ENCODE data around the gene RPL22L1.
A peak's percentile ranks its signal among the peaks of the same experiment; 100 is the strongest.
"Not testable (repeated sequence)": the region's sequence is repeated elsewhere in the genome, so short reads cannot be mapped to it uniquely, and the experiment has no call there.

Gene RPL22L1

DNA sequence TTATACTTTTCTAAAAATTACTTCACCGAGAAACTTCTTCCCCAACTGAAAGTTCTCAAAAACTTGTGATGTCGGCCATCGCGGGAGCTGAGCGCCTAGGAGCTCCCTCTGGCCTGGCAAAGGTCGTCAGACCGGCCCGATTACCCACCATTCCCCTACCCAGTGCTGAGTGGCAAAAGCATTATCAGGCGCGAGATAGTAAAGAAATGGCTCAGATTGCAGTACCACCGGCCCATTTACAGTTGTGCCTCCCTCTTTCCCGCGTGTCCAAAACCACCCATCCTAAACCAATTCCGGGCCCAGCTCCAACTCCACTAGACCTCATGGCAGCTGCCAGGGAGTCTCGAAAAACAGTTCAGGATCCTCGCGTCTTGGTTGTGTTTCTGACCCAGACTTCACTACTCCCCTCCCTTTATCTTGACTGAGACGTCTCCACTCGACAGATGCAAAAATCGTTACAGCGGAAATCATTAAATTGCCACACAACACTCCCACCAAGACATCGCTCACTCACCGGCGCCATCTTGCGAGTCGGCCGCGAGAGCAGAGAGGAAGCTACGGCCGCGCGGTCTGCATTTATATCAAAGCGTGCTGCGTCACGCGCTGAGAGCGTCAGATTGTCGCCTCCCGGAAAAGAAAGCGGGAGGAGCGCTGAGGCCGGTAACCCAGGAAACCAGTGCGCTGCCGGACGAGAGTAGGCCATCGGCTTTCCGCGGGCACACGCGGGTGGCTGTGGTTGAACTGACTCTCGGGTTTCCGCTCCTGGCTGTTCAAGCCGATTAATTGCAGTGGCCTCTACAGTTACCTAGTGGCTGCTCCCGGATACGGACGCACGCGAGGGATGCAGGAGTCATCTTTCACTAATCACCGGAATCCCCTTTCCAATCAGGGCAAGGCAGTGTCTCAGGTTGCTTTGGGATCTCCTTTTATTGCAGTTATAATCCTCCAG is at the start of gene RPL22L1:
TSS of gene RPL22L1 (minus strand) at position 551 of the 949 bp plus-strand sequence. CDS start at position 523, 28 bp downstream.
- no peak for DNase-seq

DNA sequence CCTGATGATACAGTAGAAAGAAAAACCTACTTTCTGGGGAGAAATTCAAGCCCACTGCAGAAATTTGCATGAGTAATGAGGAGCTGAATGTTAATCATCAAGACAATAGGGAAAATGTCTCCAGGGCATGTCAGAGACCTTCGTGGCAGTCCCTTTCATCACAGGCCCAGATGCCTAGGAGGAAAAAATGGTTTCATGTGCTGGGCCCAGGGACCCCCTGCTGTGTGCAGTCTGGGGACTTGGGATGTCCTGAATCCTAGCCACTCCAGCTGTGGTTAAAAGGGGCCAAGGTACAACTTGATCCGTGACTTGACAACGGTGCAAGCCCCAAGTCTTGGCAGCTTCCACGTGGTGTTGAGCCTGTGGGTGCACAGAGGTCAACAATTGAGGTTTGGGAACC is 48.7 kb upstream of the RPL22L1 start:
- no peak for DNase-seq

DNA sequence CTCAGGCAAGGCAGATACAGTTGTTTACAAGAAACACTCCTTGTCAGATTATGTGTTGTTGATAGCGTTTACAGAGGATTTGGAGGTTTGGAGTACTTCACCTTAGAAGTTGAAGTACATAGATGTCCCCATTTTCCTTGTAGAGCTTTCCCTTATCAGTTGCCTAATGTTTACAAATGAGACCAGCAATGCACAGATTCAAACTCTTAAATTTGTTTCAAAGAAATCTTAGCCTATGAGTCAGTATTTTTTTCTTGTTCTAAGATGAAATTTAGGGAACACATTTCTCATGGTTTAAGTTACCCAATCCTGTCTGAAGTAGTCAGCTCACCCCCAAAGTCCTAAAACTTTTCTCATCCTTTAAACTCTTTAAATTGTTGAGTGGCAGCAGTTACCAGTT is 44.7 kb upstream of the RPL22L1 start:
- DNase-seq: no peak

DNA sequence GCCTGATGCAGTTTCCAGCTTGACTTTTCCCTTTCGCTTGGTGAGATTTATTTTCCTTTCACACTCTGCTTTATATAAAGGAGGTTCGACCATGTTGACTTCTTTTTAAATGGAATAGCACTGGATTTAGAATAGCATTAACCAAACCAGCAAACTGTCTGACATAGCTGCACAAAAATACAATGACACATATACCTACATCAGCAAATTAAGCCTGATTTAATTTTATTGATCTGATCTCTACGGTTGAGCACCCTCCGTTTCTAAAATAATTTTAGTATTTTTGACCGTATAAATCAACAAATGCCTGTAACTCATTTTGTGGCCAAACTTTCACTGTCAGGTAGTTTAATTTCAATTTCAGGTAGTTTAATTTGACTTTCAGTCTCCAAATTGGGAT is 44.2 kb upstream of the RPL22L1 start:
- DNase-seq: no peak

DNA sequence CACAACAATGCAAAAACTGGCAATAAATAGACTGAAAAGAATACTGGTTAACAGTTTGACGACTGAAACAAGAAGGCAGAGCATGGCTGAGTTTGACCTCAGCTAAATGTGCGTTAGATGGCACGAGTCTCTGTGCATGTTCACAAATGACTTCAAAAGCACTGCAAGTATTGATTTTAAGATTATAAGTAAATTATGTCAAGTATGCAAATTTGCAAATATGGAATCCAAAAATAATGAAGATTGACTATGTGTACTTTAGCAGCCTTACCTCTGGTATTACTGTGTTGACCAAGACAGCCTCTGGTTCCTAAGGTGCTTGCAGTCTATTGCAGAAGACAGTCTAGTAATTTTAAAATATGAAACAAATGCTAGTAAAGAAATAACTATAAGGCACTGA is 41.1 kb upstream of the RPL22L1 start:
- no peak for DNase-seq

DNA sequence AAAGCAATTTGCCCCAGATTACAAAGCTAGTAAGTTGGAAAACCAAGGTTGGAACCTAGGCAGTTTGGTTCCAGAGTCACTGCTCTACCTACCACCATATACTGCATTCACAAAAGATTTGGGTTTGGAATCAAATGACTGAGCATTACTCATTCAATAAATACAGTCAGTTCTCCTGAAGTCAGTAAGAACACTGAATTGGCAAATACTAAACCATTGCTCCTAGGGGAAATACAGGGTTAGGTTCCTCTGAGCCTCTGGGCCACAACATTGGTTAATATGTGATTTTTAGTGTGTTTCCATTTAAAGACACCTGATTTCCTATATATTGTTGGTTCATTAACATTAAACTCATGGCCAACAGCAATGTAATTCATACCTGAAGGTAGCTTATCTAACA is 40.5 kb upstream of the RPL22L1 start:
- DNase-seq: no peak

DNA sequence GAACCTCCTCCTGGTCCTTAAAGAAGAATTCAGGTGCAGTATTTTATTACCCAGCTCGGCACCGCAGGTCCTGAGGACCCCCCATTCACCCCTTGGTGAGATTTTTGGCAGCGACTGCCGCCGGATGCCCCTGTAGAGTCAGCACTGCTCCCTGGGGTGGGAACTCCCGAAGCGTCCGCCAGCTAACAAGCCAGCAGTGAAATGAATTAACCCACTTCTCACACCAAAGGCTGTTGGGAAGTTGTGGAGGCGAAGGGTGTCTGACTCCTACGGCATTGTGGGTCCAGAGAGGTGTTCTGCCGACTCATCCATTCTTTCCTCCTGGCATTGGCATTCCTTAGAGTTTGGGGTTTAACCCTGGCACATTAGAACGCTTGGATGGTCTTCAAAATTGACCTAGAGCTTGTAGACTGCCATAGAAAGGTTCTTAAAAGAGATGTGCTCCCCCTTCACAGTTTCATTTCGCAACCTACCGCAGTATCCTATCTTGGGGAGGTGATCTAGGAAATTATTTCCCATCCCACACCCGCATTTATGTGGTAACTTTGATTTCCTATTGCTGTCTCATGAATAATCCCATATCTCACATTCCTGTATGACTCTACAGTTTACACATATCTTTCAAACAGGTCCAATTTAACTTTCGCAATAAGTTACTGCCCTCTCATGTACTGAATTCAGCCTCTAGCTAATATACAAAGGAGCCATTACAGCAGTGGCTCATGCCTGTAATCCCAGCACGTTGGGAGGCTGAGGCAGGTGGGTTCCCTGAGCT is 39.3 kb upstream of the RPL22L1 start:
- no peak for DNase-seq

DNA sequence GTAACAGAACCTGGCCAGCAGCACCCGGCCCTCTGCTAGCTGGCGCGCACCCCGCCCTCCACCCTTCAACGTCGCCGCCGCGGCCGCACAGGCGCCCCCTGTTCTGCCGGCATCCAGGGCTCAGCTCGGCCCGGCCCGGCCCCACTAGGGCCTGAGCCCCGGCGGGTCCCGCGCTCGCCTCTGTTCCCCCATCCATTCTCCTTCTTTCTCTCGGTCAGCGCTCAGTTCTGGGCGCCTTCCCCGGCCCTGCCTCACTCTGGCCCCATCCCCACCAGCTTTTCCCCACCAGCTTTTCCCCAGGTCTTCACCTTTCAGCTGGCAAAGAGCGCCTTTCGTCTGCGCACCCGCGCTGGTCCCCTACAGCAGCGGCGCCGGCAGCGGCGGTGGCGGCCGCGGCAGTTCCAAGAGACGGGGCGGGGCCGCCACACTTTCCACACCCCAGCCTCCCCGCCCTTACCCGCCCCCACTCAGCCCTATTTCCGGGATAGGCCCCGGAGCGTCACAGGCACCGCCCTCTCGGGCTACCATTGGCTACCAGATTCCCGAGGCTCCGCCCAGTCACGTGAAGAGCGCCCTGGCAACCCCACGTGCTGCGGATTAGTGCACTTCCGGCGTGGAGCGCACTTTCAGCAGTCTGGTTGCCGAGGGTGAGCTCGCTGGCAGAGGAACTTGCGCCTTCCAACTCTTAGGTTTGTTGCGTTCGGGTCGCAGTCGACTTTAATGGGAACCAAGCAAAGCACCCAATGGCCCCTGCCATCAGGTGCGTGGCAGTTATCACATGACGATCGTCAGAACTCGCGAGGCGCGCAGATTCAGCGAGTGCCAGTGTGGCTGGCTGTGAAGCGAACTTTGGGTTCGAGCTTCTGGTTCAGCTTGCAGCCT is 38.5 kb upstream of the RPL22L1 start, which contains the start of gene EIF5A2:
TSS of gene EIF5A2 (minus strand) at position 403 of the 882 bp plus-strand sequence. CDS start 831 bp downstream, outside the sequence.
- peak; percentile 71 for DNase-seq

DNA sequence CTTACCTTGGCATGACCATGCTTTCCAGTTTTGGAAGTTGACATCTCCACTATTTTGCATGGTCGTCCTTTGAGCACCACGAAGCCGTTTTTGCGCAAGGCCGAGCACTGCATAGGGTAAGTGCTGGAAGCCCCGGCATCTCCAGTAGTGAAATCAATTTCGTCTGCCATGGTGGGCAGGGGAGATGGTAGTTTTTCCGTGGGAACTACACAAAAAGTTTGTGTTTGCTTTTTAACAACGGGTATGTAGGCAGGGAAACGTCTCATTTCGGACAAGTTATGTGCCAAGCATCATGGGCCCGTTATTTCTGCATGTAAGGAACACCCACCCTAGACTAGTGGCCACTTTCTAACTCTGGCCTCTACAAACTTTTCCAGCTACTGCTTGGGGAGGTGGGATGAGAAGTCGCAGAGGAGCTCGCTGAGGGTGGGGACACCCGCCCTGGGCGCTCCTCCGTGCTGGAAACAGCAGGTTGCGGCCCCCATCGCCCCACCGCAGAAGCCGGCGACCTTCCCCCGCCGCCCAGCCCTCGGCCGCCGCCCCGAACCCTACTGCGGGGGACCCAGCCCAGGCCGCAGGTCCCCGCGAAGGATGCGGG is 37.7 kb upstream of the RPL22L1 start:
- no peak for DNase-seq

DNA sequence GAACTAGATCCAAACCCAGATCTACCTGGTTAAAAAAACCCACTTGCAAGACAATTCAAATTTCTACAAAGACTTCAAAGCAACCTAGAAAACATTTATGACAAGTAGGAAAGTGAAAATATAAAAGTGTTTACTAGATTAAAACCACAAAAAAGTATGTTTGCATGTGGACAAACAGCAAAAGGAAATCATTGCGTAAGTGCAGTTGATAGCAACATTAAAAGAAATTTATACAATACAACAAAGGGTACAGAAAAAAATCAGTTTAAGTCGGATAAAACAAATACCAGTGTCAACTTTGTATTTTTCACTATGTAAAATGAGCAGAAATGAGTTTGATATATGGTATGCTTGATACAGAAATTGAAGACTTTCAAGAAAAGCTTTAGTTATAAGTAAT is 35.9 kb upstream of the RPL22L1 start:
- no peak for DNase-seq

DNA sequence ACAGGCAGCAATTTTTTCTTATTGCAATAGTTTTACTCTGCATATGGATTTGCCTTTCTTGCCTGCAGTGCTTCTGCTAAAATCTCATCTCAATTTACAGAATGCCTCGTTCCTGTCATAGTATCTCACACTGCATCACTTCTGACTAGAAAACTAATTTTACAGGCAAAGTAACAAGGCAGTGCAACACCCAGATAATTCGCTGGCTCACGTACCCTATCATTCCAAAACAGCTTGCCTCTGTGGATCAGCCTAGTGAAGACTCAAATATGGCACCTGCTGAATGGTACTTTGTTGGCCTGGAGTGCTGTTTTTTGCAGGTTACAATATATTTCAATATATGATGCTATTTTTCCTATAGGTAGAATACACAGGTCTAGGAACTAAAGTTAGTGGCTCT is 33.1 kb upstream of the RPL22L1 start:
- DNase-seq: peak; percentile 55

DNA sequence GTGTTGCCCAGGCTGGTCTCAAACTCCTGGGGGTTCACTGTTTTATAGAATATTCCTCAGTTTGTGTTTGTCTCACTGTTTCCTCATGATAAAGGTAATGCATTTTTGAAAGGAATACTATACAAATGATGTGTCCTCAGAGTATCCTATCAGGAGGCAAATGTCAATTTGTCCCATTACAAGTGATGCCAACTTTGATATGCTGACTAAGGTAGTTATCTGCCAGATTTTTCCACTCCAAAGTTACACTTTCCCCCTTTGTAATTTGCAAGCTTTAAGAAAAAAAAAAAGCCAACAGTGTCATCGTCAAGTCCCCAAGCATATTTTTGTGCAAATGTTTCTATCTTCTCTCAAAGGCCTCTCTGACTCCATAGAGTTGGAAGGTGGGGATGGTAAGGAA is 29.5 kb upstream of the RPL22L1 start:
- DNase-seq: no peak

DNA sequence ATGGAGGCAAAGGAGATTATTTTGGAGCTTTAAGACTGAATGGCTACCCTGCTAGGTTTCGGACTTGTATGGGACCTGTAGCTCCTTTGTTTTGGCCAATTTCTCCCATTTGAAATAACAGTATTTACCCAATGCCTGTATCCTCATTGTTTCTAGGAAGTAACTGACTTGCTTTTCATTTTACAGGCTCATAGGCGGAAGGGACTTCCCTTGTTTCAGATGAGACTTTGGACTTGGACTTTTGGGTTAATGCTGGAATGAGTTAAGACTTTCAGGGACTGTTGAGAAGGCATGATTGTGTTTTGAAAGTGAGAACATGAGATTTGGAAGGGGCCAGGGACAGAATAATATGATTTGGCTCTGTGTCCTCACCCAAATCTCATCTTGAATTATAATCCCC is 28.0 kb upstream of the RPL22L1 start:
- no peak for DNase-seq

DNA sequence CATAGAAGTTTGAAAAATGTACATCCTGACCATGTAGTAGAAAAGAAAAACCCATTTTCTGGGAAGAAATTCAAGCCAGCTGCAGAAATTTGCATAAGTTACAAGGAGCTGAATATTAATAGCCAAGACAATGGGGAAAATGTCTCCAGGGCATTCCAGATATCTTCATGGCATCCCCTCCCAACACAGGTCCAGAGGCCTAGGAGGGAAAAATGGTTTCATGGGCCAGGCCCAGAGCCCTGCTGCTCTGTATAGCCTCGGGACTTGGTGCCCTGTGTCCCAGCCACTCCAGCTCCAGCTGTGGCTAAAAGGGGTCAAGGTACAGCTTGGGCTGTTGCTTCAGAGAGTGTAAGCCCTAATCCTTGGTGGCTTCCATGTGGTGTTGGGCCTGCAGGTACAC is 27.2 kb upstream of the RPL22L1 start:
- DNase-seq: not testable (repeated sequence)

DNA sequence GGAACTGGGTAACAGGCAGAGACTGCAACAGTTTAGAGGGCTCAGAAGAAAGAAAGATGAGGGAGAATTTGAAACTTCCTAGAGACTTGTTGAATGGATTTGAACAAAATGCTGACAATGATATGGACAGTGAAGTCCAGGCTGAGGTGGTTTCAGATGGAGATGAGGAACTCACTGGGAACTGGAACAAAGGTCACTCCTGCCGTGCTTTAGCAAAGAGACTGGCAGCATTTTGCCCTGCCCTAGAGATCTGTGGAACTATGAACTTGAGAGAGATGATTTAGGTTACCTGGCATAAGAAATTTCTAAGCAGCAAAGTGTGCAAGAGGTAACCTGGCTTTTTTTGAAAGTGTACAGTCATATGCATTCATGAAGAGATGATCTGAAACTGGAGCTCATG is 26.8 kb upstream of the RPL22L1 start:
- no peak for DNase-seq

DNA sequence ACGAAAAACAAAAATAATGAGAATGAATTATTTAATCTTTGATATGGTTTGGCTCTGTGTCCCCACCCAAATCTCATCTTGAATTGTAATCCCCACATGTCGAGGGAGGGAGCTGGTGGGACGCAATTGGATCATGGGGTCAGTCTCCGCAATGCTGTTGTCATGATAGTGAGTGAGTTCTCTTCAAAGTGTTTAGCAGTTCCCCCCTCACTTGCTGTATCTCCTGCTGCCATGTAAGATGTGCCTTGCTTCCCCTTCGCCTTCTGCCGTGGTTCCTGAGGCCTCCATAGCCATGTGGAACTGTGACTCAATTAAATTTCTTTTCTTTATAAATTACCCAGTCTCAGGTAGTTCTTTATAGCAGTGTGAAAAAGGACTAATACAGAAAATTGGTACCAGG is 26.3 kb upstream of the RPL22L1 start:
- not testable (repeated sequence) for DNase-seq

DNA sequence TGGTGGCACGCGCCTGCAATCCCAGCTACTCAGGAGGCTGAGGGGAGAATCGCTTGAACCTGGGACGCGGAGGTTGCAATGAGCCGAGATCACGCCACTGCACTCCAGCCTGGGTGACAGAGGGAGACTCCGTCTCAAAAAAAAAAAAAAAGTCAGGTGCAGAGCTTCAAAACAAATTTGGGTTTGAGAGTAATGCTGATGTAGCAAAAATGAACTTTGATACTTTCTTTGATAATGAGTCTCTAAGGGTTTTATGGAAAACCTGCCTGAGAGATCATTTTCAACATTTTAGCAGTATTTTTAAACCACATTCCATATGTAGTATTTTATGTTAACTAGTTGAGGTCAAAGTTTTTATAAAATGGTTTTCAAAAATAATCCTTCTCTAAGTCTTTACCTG is 23.9 kb upstream of the RPL22L1 start:
- no peak for DNase-seq

DNA sequence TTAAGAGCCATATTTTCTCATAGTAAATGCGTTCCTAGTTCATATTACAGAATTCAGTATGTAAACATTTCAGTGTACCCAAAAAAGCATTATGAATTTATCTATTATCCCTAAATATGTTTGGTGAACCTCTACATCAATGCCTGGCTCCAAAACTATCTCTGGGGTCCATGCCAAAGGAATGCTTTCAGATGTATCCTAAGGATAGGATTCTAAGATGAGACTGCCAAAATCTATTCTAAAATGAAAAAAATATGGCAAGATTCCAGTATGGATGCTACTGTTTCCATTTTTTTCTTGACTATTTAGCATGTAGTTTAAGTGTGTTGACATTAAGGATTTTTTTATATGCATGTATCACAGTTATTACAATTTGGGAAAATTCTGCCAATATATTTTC is 19.6 kb upstream of the RPL22L1 start:
- no peak for DNase-seq

DNA sequence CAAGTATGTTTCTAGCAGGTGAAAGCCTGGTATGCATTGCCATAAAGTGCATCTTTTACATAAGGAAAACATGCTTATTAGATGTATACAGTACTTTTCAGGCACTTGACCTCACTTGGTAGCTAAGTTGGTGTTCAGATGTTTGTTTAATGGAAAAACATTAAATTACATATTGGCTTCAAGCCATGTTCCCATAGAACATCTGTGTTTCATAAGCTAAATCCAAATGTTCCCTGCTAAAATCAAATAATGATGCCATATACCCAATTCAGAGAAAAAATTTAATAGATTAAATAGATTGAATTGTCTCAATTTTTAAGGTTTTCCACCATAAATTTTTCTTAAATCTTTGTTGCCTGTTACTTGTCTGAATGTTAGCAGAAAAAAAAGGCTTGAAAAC is 19.1 kb upstream of the RPL22L1 start:
- DNase-seq: no peak

DNA sequence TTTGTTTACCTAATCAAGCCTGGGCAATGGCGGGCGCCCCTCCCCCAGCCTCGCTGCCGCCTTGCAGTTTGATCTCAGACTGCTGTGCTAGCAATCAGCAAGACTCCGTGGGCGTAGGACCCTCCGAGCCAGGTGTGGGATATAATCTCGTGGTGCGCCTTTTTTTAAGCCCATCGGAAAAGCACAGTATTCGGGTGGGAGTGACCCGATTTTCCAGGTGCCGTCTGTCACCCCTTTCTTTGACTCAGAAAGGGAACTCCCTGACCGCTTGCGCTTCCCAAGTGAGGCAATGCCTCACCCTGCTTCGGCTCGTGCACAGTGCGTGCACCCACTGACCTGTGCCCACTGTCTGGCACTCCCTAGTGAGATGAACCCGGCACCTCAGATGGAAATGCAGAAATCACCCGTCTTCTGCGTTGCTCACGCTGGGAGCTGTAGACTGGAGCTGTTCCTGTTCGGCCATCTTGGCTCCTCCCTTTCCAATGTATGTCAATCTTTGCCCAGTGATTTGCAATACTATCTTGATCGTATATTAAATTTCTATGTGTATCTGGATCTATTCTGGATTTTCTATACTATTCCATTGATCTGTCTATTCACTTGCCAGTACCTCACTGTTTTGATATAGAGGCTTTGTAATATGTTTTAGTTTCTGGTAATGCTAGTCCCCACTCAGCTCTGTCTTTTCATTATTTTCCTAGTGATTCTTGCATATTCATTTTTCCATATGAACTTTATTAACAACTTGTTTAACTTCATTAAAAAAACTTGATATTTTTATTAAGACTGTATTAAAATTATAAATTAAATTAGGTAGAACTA is 14.3 kb upstream of the RPL22L1 start:
- DNase-seq: not testable (repeated sequence)

DNA sequence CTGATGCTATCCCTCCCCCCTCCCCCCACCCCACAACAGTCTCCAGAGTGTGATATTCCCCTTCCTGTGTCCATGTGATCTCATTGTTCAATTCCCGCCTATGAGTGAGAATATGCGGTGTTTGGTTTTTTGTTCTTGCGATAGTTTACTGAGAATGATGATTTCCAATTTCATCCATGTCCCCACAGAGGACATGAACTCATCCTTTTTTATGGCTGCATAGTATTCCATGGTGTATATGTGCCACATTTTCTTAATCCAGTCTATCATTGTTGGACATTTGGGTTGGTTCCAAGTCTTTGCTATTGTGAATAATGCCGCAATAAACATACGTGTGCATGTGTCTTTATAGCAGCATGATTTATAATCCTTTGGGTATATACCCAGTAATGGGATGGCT is 8.7 kb upstream of the RPL22L1 start:
- not testable (repeated sequence) for DNase-seq

Measured in NCI-H526 treated with DMSO at 0.1 percent for 48 hours (cell line).